K562 (cell line): ENCODE data around the gene MLANA. TPM values are rescaled to one million over a fixed set of nuclear protein-coding genes. Genes with fewer than 3 reads are reported as not detected.

Experiments
- BACH1 ChIP-seq: fragments of 200-800 bp; sonication (Bioruptor generic); IDR thresholded peaks from 2 replicates; pipeline ENCODE4 v1.6.1; 2016; ENCODE audit warnings: missing genetic modification characterization, missing compliant biosample characterization
- CBX5 ChIP-seq: IDR thresholded peaks from 2 replicates; pipeline ENCODE4 v1.6.1; 2014; ENCODE audit warnings: low read depth, borderline replicate concordance
- CREM ChIP-seq: IDR thresholded peaks from 2 replicates; pipeline ENCODE4 v1.6.1; 2014; ENCODE audit warnings: antibody characterized with exemption, low read depth
- CTBP1 ChIP-seq: fragments of 450-650 bp; IDR thresholded peaks from 2 replicates; pipeline ENCODE4 v1.6.1; 2016; ENCODE audit warnings: borderline replicate concordance
- CXXC5 ChIP-seq: fragments of 250-450 bp; sonication (Bioruptor Pico); IDR thresholded peaks from 2 replicates; pipeline ENCODE4 v1.8.0; 2022; ENCODE audit warnings: inconsistent platforms, mild to moderate bottlenecking, moderate library complexity
- HDAC8 ChIP-seq: fragments of 450-650 bp; IDR thresholded peaks from 2 replicates; pipeline ENCODE4 v1.6.1; 2016; ENCODE audit warnings: mild to moderate bottlenecking, missing genetic modification characterization, moderate library complexity, missing compliant biosample characterization
- JUND ChIP-seq, 2 experiments: IDR thresholded peaks; 2 replicates in 1 of 2; 3 replicates in 1 of 2; pipeline ENCODE4 v1.6.1; 2011; ENCODE audit warnings: borderline replicate concordance in 2 of 2, low read depth in 2 of 2, low read length in 2 of 2, improper control_type of control experiment in 1 of 2, missing biosample characterization in 1 of 2, missing genetic modification characterization in 1 of 2, missing genetic modification reagents in 1 of 2
- KLF16 ChIP-seq: IDR thresholded peaks from 2 replicates; pipeline ENCODE4 v1.6.1; 2016; ENCODE audit warnings: antibody characterized with exemption
- NFE2 ChIP-seq: IDR thresholded peaks from 2 replicates; pipeline ENCODE4 v1.6.1; 2014; ENCODE audit warnings: antibody characterized with exemption, low read depth
- PTTG1 ChIP-seq: fragments of 450-650 bp; IDR thresholded peaks from 2 replicates; pipeline ENCODE4 v1.6.1; 2016; ENCODE audit warnings: low read depth, mild to moderate bottlenecking, missing genetic modification characterization, missing compliant biosample characterization
- RCOR1 ChIP-seq, 2 experiments: IDR thresholded peaks; 2 replicates each; pipeline ENCODE4 v1.6.1; 2012; ENCODE audit warnings: low read depth in 2 of 2, low read length in 2 of 2, borderline replicate concordance in 1 of 2, improper control_type of control experiment in 1 of 2
- SOX6 ChIP-seq: fragments of 450-650 bp; IDR thresholded peaks from 2 replicates; pipeline ENCODE4 v1.6.1; 2014; ENCODE audit warnings: mild to moderate bottlenecking
- XRCC5 ChIP-seq: fragments of 200-400 bp; formaldehyde crosslinking; IDR thresholded peaks from 2 replicates; pipeline ENCODE4 v1.6.1; 2017; ENCODE audit warnings: low read depth, mild to moderate bottlenecking, low read length
- YBX1 ChIP-seq: fragments of 450-650 bp; IDR thresholded peaks from 2 replicates; pipeline ENCODE4 v1.7.1; 2016; ENCODE audit warnings: mild to moderate bottlenecking
- polyA plus RNA-seq, 8 experiments: library from polyadenylated mRNA; depleted of rRNA in 4 of 8; stranded (reverse) in 5 of 8; unstranded in 3 of 8; fragments of >200 nt; fragmentation: Nextera tagmentation in 2 of 8; fragmentation: Illumina TruSeq in 1 of 8; extraction: Ambion mirVana in 2 of 8; extraction: Trizol in 1 of 8; gene quantifications; 2 replicates each; pipeline versions ENCODE4 v1.2.1 to v1.2.3, GENCODE V29; 2011 to 2014; ENCODE audit warnings: inconsistent platforms in 1 of 8, missing spikeins in 1 of 8
- total RNA-seq, 7 experiments: library from RNA; depleted of rRNA in 6 of 7; stranded (reverse); fragments of >200 nt in 6 of 7; fragmentation: Illumina TruSeq in 2 of 7; extraction: Trizol in 2 of 7; gene quantifications; 2 replicates each; pipeline versions ENCODE4 v1.2.1 to v1.2.3, GENCODE V29; 2011 to 2021; ENCODE audit warnings: low replicate concordance in 1 of 7
- TF ChIP-seq, protein P1 (sequence below), 2 experiments: fragments of 200-800 bp in 1 of 2; sonication (Bioruptor generic) in 1 of 2; sonication (generic) in 1 of 2; formaldehyde crosslinking in 1 of 2; IDR thresholded peaks in 1 of 2; conservative IDR thresholded peaks in 1 of 2; 2 replicates each; pipeline versions ENCODE4 v1.5.0 to v1.6.1; 2016 to 2020; ENCODE audit warnings: missing compliant biosample characterization in 1 of 2, missing genetic modification characterization in 1 of 2, missing genetic modification reagents in 1 of 2
- TF ChIP-seq, protein P2 (sequence below): fragments of 250-450 bp; sonication (Bioruptor Pico); IDR thresholded peaks from 2 replicates; pipeline ENCODE4 v1.4.0; 2020
- TF ChIP-seq, protein P3 (sequence below), 2 experiments: IDR thresholded peaks; 2 replicates each; pipeline ENCODE4 v1.6.1; 2011; ENCODE audit warnings: borderline replicate concordance in 1 of 2, control low read depth in 1 of 2, low read depth in 1 of 2, low read length in 1 of 2, mild to moderate bottlenecking in 1 of 2, mixed read lengths in 1 of 2, moderate library complexity in 1 of 2; ENCODE audit not compliant: insufficient read depth in 1 of 2, insufficient read length in 1 of 2, poor library complexity in 1 of 2, severe bottlenecking in 1 of 2; ENCODE audit errors: extremely low read depth in 1 of 2

MLANA gene
- total and polyA plus RNA-seq, 9 of the 15 experiments (the other 6 are each of a cell fraction or from before 2014, with no cell fraction given) = not detected

DNA sequence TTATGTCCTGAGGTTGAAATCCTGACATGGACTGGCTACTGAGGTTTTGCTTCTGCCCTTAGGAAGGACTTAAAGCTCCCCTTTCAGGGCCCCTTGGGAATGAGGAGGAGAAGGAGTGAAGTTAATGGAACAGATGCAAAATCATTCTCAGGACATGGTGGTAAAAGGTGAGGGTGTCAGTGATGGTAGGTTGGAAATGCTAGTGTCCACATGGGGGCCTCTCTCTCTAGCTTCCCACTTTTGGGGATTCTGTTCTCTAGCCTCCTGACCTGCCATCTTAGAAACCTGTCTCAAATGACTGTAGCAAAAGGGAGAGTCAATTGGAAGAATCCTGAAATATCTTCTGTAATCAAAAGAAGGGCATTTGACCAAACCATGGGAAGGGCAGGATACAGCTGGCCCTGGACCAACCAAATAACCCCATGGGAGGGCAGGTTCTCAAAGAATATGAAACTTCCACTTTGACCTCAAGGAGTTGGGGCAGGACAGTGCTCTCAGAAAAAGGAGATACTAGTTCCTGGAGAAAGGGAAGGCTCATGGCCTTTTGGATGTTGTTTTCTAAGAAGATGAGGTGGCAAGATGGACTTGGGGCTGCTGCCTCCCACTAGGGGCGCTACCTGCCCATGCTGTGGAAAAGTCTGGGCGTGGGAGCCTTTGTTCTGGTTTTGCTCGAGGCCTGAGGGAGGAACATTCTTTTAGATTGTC lies 21.2 kb upstream of the MLANA start (continued):
- TF ChIP-seq, protein P1, sequence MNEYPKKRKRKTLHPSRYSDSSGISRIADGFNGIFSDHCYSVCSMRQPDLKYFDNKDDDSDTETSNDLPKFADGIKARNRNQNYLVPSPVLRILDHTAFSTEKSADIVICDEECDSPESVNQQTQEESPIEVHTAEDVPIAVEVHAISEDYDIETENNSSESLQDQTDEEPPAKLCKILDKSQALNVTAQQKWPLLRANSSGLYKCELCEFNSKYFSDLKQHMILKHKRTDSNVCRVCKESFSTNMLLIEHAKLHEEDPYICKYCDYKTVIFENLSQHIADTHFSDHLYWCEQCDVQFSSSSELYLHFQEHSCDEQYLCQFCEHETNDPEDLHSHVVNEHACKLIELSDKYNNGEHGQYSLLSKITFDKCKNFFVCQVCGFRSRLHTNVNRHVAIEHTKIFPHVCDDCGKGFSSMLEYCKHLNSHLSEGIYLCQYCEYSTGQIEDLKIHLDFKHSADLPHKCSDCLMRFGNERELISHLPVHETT (CRISPR knock-in tag; conservative IDR thresholded peaks at IDR 0.05 in 1 of 2, IDR thresholded peaks at IDR 0.05 in 1 of 2) = peak in 1 of 2 experiments; percentile 61; a peak in 1 of 4 replicates
- TF ChIP-seq CREM (0 out of 2 replicates have a peak, but pooled peaks have one; percentile 13), PTTG1 (0 out of 2 replicates have a peak, but pooled peaks have one; percentile 40), CBX5 (0 out of 2 replicates have a peak, but pooled peaks have one; percentile 42), CXXC5 (peak; percentile 38; the same call in 1 of the 2 replicates), YBX1 (no peak), KLF16 (peak; percentile 47; the same call in 1 of the 2 replicates), JUND (IDR thresholded peaks at IDR 0.05; ENCODE audit: borderline replicate concordance, low read depth, low read length) (0 out of 2 replicates have a peak, but pooled peaks have one; percentile 47), JUND (tag; IDR thresholded peaks at IDR 0.05; ENCODE audit: borderline replicate concordance, low read depth, low read length) (peak; percentile 33; the same call in 1 of the 3 replicates), CTBP1 (peak; percentile 64; the same call in 1 of the 2 replicates), RCOR1 (IDR thresholded peaks at IDR 0.05; ENCODE audit: borderline replicate concordance in 1 of 2, low read depth in 2 of 2, low read length in 2 of 2) (peak in 1 of 2 experiments; percentile 66; a peak in 2 of 4 replicates), HDAC8 (tag) (no peak), XRCC5 (peak; percentile 69; the same call in 1 of the 2 replicates), NFE2 (peak; percentile 57), BACH1 (tag) (0 out of 2 replicates have a peak, but pooled peaks have one; percentile 34), SOX6 (0 out of 2 replicates have a peak, but pooled peaks have one; percentile 15)
- TF ChIP-seq, protein P2, sequence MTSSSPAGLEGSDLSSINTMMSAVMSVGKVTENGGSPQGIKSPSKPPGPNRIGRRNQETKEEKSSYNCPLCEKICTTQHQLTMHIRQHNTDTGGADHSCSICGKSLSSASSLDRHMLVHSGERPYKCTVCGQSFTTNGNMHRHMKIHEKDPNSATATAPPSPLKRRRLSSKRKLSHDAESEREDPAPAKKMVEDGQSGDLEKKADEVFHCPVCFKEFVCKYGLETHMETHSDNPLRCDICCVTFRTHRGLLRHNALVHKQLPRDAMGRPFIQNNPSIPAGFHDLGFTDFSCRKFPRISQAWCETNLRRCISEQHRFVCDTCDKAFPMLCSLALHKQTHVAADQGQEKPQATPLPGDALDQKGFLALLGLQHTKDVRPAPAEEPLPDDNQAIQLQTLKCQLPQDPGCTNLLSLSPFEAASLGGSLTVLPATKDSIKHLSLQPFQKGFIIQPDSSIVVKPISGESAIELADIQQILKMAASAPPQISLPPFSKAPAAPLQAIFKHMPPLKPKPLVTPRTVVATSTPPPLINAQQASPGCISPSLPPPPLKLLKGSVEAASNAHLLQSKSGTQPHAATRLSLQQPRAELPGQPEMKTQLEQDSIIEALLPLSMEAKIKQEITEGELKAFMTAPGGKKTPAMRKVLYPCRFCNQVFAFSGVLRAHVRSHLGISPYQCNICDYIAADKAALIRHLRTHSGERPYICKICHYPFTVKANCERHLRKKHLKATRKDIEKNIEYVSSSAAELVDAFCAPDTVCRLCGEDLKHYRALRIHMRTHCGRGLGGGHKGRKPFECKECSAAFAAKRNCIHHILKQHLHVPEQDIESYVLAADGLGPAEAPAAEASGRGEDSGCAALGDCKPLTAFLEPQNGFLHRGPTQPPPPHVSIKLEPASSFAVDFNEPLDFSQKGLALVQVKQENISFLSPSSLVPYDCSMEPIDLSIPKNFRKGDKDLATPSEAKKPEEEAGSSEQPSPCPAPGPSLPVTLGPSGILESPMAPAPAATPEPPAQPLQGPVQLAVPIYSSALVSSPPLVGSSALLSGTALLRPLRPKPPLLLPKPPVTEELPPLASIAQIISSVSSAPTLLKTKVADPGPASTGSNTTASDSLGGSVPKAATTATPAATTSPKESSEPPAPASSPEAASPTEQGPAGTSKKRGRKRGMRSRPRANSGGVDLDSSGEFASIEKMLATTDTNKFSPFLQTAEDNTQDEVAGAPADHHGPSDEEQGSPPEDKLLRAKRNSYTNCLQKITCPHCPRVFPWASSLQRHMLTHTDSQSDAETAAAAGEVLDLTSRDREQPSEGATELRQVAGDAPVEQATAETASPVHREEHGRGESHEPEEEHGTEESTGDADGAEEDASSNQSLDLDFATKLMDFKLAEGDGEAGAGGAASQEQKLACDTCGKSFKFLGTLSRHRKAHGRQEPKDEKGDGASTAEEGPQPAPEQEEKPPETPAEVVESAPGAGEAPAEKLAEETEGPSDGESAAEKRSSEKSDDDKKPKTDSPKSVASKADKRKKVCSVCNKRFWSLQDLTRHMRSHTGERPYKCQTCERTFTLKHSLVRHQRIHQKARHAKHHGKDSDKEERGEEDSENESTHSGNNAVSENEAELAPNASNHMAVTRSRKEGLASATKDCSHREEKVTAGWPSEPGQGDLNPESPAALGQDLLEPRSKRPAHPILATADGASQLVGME (CRISPR knock-in tag) = 0 out of 2 replicates have a peak, but pooled peaks have one; percentile 31
- TF ChIP-seq, protein P3, sequence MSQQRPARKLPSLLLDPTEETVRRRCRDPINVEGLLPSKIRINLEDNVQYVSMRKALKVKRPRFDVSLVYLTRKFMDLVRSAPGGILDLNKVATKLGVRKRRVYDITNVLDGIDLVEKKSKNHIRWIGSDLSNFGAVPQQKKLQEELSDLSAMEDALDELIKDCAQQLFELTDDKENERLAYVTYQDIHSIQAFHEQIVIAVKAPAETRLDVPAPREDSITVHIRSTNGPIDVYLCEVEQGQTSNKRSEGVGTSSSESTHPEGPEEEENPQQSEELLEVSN (IDR thresholded peaks at IDR 0.05; ENCODE audit: borderline replicate concordance in 1 of 2, extremely low read depth in 1 of 2, insufficient read depth in 1 of 2, insufficient read length in 1 of 2, low read depth in 1 of 2, low read length in 1 of 2, poor library complexity in 1 of 2, severe bottlenecking in 1 of 2) = peak; percentile 72 to 77
